GM23248 (cell line): ENCODE data around the gene TUBGCP6. TPM values are rescaled to one million over a fixed set of nuclear protein-coding genes. Genes with fewer than 3 reads are reported as not detected.
A peak's percentile ranks its signal among the peaks of the same experiment; 100 is the strongest.

Source experiments
- DNase-seq: peaks from one replicate; pipeline ENCODE4 v3.0.0-alpha.2; 2015
- H2AFZ ChIP-seq: fragments of 200-600 bp; sonication (generic); 2 replicates; pipeline ENCODE4 v1.6.1; 2016; ENCODE audit warnings: antibody characterized with exemption
- H3F3A ChIP-seq: fragments of 200-600 bp; sonication (generic); 2 replicates; pipeline ENCODE4 v1.6.1; 2016; ENCODE audit warnings: mild to moderate bottlenecking, antibody characterized with exemption, mixed run types; ENCODE audit not compliant: insufficient read depth
- H3K27ac ChIP-seq: fragments of 200-600 bp; sonication (generic); 2 replicates; pipeline ENCODE4 v1.5.1; 2016; ENCODE audit warnings: mild to moderate bottlenecking
- H3K27me3 ChIP-seq: fragments of 200-600 bp; sonication (generic); replicated peaks from 2 replicates; pipeline ENCODE4 v1.6.1; 2016; ENCODE audit warnings: mild to moderate bottlenecking; ENCODE audit not compliant: insufficient read depth
- H3K36me3 ChIP-seq: fragments of 200-600 bp; sonication (generic); 2 replicates; pipeline ENCODE4 v1.6.1; 2016; ENCODE audit warnings: low read depth, mild to moderate bottlenecking
- H3K4me1 ChIP-seq: fragments of 200-600 bp; sonication (generic); 2 replicates; pipeline ENCODE4 v1.6.1; 2016; ENCODE audit warnings: mild to moderate bottlenecking; ENCODE audit not compliant: insufficient read depth
- H3K4me2 ChIP-seq: fragments of 200-600 bp; sonication (generic); one replicate; pipeline ENCODE4 v1.6.1; 2016; ENCODE audit warnings: mild to moderate bottlenecking; ENCODE audit not compliant: unreplicated experiment
- H3K4me3 ChIP-seq: fragments of 200-600 bp; sonication (generic); 2 replicates; pipeline ENCODE4 v1.5.1; 2016; ENCODE audit warnings: mild to moderate bottlenecking
- H3K79me2 ChIP-seq: fragments of 200-600 bp; sonication (generic); 2 replicates; pipeline ENCODE4 v1.6.1; 2016; ENCODE audit warnings: mild to moderate bottlenecking; ENCODE audit not compliant: insufficient read depth
- H3K9ac ChIP-seq: fragments of 200-600 bp; sonication (generic); 2 replicates; pipeline ENCODE4 v1.6.1; 2016; ENCODE audit warnings: mild to moderate bottlenecking
- H3K9me2 ChIP-seq: fragments of 200-600 bp; sonication (generic); 2 replicates; pipeline ENCODE4 v1.6.1; 2016; ENCODE audit warnings: mixed run types, mild to moderate bottlenecking, moderate library complexity; ENCODE audit not compliant: insufficient read depth
- H3K9me3 ChIP-seq: fragments of 200-600 bp; sonication (generic); one replicate; pipeline ENCODE4 v1.6.1; 2017; ENCODE audit warnings: low read depth
- H4K20me1 ChIP-seq: fragments of 200-600 bp; sonication (generic); 2 replicates; pipeline ENCODE4 v1.6.0; 2016; ENCODE audit not compliant: insufficient read depth
- EZH2 ChIP-seq: fragments of 200-600 bp; sonication (generic); IDR thresholded peaks from 2 replicates; pipeline ENCODE4 v1.6.1; 2018; ENCODE audit warnings: antibody characterized with exemption, mild to moderate bottlenecking; ENCODE audit not compliant: insufficient read depth, poor library complexity, severe bottlenecking
- EZH2phosphoT487 ChIP-seq: fragments of 200-600 bp; sonication (generic); IDR thresholded peaks from 2 replicates; pipeline ENCODE4 v1.6.1; 2018; ENCODE audit warnings: antibody characterized with exemption, moderate library complexity, mild to moderate bottlenecking, low read depth; ENCODE audit not compliant: insufficient read depth
- WGBS, 2 experiments: methylation state at CpG; one replicate each; pipeline ENCODE4 v1.1.6; 2015 to 2017; ENCODE audit warnings: low lambda C conversion rate in 2 of 2, low coverage in 1 of 2; ENCODE audit errors: missing lambda C conversion rate in 2 of 2; 5-methylcytosine and 5-hydroxymethylcytosine counted together
- in situ Hi-C: fragments of 300-500 bp; cut with MboI; formaldehyde crosslinking; loops from 2 replicates; pipeline ENCODE4 v1.15.0; 2020
- polyA plus RNA-seq: library from polyadenylated mRNA; unstranded; fragments of >200 nt; fragmentation: Nextera tagmentation; extraction: Ambion mirVana; gene quantifications from 2 replicates; pipeline ENCODE4 v1.2.1, GENCODE V29; 2016
- total RNA-seq: library from RNA; depleted of rRNA; stranded (reverse); fragments of >200 nt; shearing (Covaris generic); gene quantifications from 2 replicates; pipeline ENCODE4 v1.2.3, GENCODE V29; 2014

The TUBGCP6 gene
- total and polyA plus RNA-seq, 2 experiments from 2014 or later, result 16.6 to 32.0 TPM

- H4K20me1 ChIP-seq, result no peaks in the 10 kb centered on the region
- no peaks in the 10 kb centered on the region for H3K36me3 ChIP-seq
- H3K27ac ChIP-seq, result no peak overlapping the region
- 82 to 86% methylated on average over 16 to 19 of the region's 20 CpGs for WGBS, 2 experiments
- in situ Hi-C loops, result no loop called here
- H3K79me2 ChIP-seq, result peaks cover 71% of the 10 kb centered on the region
- DNase-seq, result no peak
- no peaks in the 10 kb centered on the region for H3F3A ChIP-seq
- no peak overlapping the region for H2AFZ ChIP-seq
- 0 out of 2 replicates have a peak, but pooled peaks cover 5% of the 10 kb centered on the region for H3K4me1 ChIP-seq
- H3K4me3 ChIP-seq, result no peak overlapping the region
- H3K9ac ChIP-seq, result no peak overlapping the region
- no peak overlapping the region for H3K4me2 ChIP-seq
- no peaks in the 10 kb centered on the region for H3K27me3 ChIP-seq
- no peaks in the 10 kb centered on the region for H3K9me3 ChIP-seq
- no peak for TF ChIP-seq EZH2phosphoT487
- TF ChIP-seq EZH2, result no peak
- no peaks in the 10 kb centered on the region for H3K9me2 ChIP-seq
Measured at GRCh38 chr22:50189184-50189848, 55.5 kb downstream of the TUBGCP6 start.

GRCh38 chr22:50188356-50188755 is 56.5 kb downstream of the TUBGCP6 start:
- H3K4me3 ChIP-seq, result no peak overlapping the region
- H3K27me3 ChIP-seq, result no peaks in the 10 kb centered on the region
- no peaks in the 10 kb centered on the region for H4K20me1 ChIP-seq
- H3K9me2 ChIP-seq, result no peaks in the 10 kb centered on the region
- TF ChIP-seq EZH2phosphoT487 (no peak), EZH2 (no peak)
- no peak overlapping the region for H2AFZ ChIP-seq
- H3K36me3 ChIP-seq, result no peaks in the 10 kb centered on the region
- peaks cover 71% of the 10 kb centered on the region for H3K79me2 ChIP-seq
- no peaks in the 10 kb centered on the region for H3F3A ChIP-seq
- no peak for DNase-seq
- H3K9ac ChIP-seq, result no peak overlapping the region
- no peaks in the 10 kb centered on the region for H3K9me3 ChIP-seq
- in situ Hi-C loops, result no loop called here
- no peak overlapping the region for H3K4me2 ChIP-seq
- H3K4me1 ChIP-seq, result 0 out of 2 replicates have a peak, but pooled peaks cover 5% of the 10 kb centered on the region
- no peak overlapping the region for H3K27ac ChIP-seq
- 94% methylated on average over 11 of the region's 11 CpGs for WGBS, 2 experiments

- Histone ChIP-seq H3K9ac (peak overlapping the region; percentile 72), H3K36me3 (no peaks in the 10 kb centered on the region), H3K27ac (0 out of 2 replicates have a peak overlapping the region, but pooled peaks have one; percentile 3), H3K4me1 (0 out of 2 replicates have a peak, but pooled peaks cover 5% of the 10 kb centered on the region), H3K9me2 (no peaks in the 10 kb centered on the region), H3K4me2 (peak overlapping the region; percentile 95), H2AFZ (peak overlapping the region; percentile 15), H3K9me3 (no peaks in the 10 kb centered on the region), H3K27me3 (no peaks in the 10 kb centered on the region), H3K79me2 (peaks cover 59% of the 10 kb centered on the region), H3F3A (no peaks in the 10 kb centered on the region), H3K4me3 (peak overlapping the region; percentile 74), H4K20me1 (no peaks in the 10 kb centered on the region)
- peak; percentile 70 for DNase-seq
- TF ChIP-seq EZH2 (no peak), EZH2phosphoT487 (no peak)
- in situ Hi-C loops, result no loop called here
- WGBS, 2 experiments, result 25 to 26% methylated on average over 24 to 25 of the region's 26 CpGs
Measured at GRCh38 chr22:50186761-50187523, 57.9 kb downstream of the TUBGCP6 start.

- DNase-seq, result no peak
- no peaks in the 10 kb centered on the region for H3K27me3 ChIP-seq
- H3K4me1 ChIP-seq, result 0 out of 2 replicates have a peak, but pooled peaks cover 5% of the 10 kb centered on the region
- H3F3A ChIP-seq, result no peaks in the 10 kb centered on the region
- H3K27ac ChIP-seq, result 0 out of 2 replicates have a peak overlapping the region, but pooled peaks have one; percentile 3
- peak overlapping the region; percentile 72 for H3K9ac ChIP-seq
- in situ Hi-C loops, result no loop called here
- H2AFZ ChIP-seq, result peak overlapping the region; percentile 15
- WGBS, 2 experiments, result 1 to 3% methylated on average over 11 to 46 of the region's 47 CpGs
- no peak for TF ChIP-seq EZH2phosphoT487
- TF ChIP-seq EZH2, result no peak
- no peaks in the 10 kb centered on the region for H3K9me2 ChIP-seq
- H3K4me3 ChIP-seq, result peak overlapping the region; percentile 74
- H3K36me3 ChIP-seq, result no peaks in the 10 kb centered on the region
- no peaks in the 10 kb centered on the region for H4K20me1 ChIP-seq
- H3K9me3 ChIP-seq, result no peaks in the 10 kb centered on the region
- H3K79me2 ChIP-seq, result peaks cover 52% of the 10 kb centered on the region
- H3K4me2 ChIP-seq, result peak overlapping the region; percentile 95
Measured at GRCh38 chr22:50186181-50186714, 58.6 kb downstream of the TUBGCP6 start.
